H1 (cell line): Measurements from ENCODE around the gene PFKP. TPM values are rescaled to one million over a fixed set of nuclear protein-coding genes. Genes with fewer than 3 reads are reported as not detected.

Source experiments
- EP300 ChIP-seq, 2 experiments: IDR thresholded peaks; 1 replicate in 1 of 2; 2 replicates in 1 of 2; pipeline ENCODE4 v1.6.1; 2011 to 2012; ENCODE audit warnings: low read depth in 2 of 2, low read length in 2 of 2, mild to moderate bottlenecking in 2 of 2, borderline replicate concordance in 1 of 2, inconsistent platforms in 1 of 2, moderate library complexity in 1 of 2
- FOSL1 ChIP-seq: IDR thresholded peaks from 2 replicates; pipeline ENCODE4 v1.6.1; 2011; ENCODE audit warnings: mild to moderate bottlenecking, low read depth, low read length, moderate library complexity; ENCODE audit not compliant: insufficient read depth
- polyA plus RNA-seq, 7 experiments: library from polyadenylated mRNA; depleted of rRNA in 3 of 7; stranded (reverse) in 5 of 7; unstranded in 2 of 7; fragments of >200 nt in 5 of 7; fragments of 200-250 nt in 2 of 7; gene quantifications; 1 replicate in 5 of 7; 2 replicates in 1 of 7; 4 replicates in 1 of 7; pipeline versions ENCODE4 v1.2.1 to v1.2.3, GENCODE V29; 2011 to 2013; ENCODE audit warnings: missing spikeins in 2 of 7, mixed read lengths in 2 of 7
- total RNA-seq: library from RNA; stranded (reverse); fragmentation: NEBNext Ultra II Directional; extraction: Animal tissue kit (Norgen Biotek cat#: 25700); gene quantifications from 2 replicates; pipeline ENCODE4 v1.2.1, GENCODE V29; 2021

Gene PFKP
- total and polyA plus RNA-seq, 2 of the 8 experiments (the other 6 are each of a cell fraction or from before 2014, with no cell fraction given) = 51.2 to 128 TPM

DNA sequence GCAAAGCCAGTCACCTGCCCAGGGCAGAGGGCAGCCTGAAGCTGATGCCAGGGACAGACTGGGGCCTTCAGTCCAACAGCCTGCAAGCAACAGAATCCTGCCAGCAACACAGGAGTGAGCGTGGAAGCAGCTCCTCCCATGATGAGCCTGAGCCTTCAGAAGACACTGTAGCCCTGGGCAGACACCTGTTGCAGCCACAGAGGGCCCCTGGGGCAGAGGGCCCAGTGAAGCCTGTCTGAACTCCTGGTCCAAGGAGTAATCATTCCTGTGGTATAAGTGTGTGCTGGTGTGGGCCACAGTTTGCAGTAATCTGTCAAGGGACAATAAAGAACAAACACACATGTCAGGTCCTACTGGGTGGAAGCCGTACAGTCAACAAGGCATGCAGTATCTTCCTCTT, 2.9 kb upstream of the PFKP start (continued):
- TF ChIP-seq FOSL1 (no peak), EP300 (IDR thresholded peaks at IDR 0.05; ENCODE audit: borderline replicate concordance in 1 of 2, low read depth in 2 of 2, low read length in 2 of 2) (no peak)
